ENCODE results near the gene PIP5K1A. TPM values are rescaled to one million over a fixed set of nuclear protein-coding genes. Genes with fewer than 3 reads are reported as not detected.

The PIP5K1A gene
- total RNA-seq, 1 donor, result 67.7 TPM

- peaks cover 87% of the 10 kb centered on the region for H3K36me3 ChIP-seq (ENCODE audit: insufficient read depth, low read length)
- peaks cover 14% of the 10 kb centered on the region for H3K79me2 ChIP-seq (ENCODE audit: insufficient read depth, low read length)
- no peak overlapping the region for H3K27ac ChIP-seq (ENCODE audit: low read depth, low read length)
- H3K27me3 ChIP-seq (ENCODE audit: insufficient read depth, low read length), result no peaks in the 10 kb centered on the region
- no peaks in the 10 kb centered on the region for H3K9me3 ChIP-seq (ENCODE audit: low read depth, low read length)
- no peak for DNase-seq (ENCODE audit: insufficient read length, low spot score, missing footprints)
- no peak overlapping the region for H2AFZ ChIP-seq (ENCODE audit: low read length)
- H4K20me1 ChIP-seq (ENCODE audit: insufficient read depth, low read length), result peaks cover 7% of the 10 kb centered on the region
- H3K4me2 ChIP-seq (ENCODE audit: insufficient read depth, low read length), result no peak overlapping the region
- peaks cover 15% of the 10 kb centered on the region for H3K4me1 ChIP-seq (ENCODE audit: insufficient read depth, low read length)
- TF ChIP-seq, protein P1, sequence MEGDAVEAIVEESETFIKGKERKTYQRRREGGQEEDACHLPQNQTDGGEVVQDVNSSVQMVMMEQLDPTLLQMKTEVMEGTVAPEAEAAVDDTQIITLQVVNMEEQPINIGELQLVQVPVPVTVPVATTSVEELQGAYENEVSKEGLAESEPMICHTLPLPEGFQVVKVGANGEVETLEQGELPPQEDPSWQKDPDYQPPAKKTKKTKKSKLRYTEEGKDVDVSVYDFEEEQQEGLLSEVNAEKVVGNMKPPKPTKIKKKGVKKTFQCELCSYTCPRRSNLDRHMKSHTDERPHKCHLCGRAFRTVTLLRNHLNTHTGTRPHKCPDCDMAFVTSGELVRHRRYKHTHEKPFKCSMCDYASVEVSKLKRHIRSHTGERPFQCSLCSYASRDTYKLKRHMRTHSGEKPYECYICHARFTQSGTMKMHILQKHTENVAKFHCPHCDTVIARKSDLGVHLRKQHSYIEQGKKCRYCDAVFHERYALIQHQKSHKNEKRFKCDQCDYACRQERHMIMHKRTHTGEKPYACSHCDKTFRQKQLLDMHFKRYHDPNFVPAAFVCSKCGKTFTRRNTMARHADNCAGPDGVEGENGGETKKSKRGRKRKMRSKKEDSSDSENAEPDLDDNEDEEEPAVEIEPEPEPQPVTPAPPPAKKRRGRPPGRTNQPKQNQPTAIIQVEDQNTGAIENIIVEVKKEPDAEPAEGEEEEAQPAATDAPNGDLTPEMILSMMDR (IDR thresholded peaks at IDR 0.05; ENCODE audit: extremely low read depth, low read depth, low read length), result no peak
- no peak overlapping the region for H3K4me3 ChIP-seq (ENCODE audit: insufficient read depth, low read length)
These were observed 44.1 kb downstream of the PIP5K1A start for GRCh38 chr1:151242442-151242841.

- TF ChIP-seq, protein P1 (IDR thresholded peaks at IDR 0.05; ENCODE audit: extremely low read depth, low read depth, low read length), result no peak
- no peak overlapping the region for H3K4me2 ChIP-seq (ENCODE audit: insufficient read depth, low read length)
- no peak overlapping the region for H3K4me3 ChIP-seq (ENCODE audit: insufficient read depth, low read length)
- no peak overlapping the region for H3K27ac ChIP-seq (ENCODE audit: low read depth, low read length)
- H3K9me3 ChIP-seq (ENCODE audit: low read depth, low read length), result no peaks in the 10 kb centered on the region
- no peak overlapping the region for H2AFZ ChIP-seq (ENCODE audit: low read length)
- peaks cover 1% of the 10 kb centered on the region for H3K4me1 ChIP-seq (ENCODE audit: insufficient read depth, low read length)
- H3K79me2 ChIP-seq (ENCODE audit: insufficient read depth, low read length), result peaks cover 14% of the 10 kb centered on the region
- H3K36me3 ChIP-seq (ENCODE audit: insufficient read depth, low read length), result peaks cover 92% of the 10 kb centered on the region
- H4K20me1 ChIP-seq (ENCODE audit: insufficient read depth, low read length), result peaks cover 2% of the 10 kb centered on the region
- no peaks in the 10 kb centered on the region for H3K27me3 ChIP-seq (ENCODE audit: insufficient read depth, low read length)
- no peak for DNase-seq (ENCODE audit: insufficient read length, low spot score, missing footprints)
These were observed 45.4 kb downstream of the PIP5K1A start for GRCh38 chr1:151243683-151244216.

GRCh38 chr1:151246786-151247185, 48.4 kb downstream of the PIP5K1A start:
- Histone ChIP-seq H3K9me3 (ENCODE audit: low read depth, low read length) (no peaks in the 10 kb centered on the region), H3K27me3 (ENCODE audit: insufficient read depth, low read length) (no peaks in the 10 kb centered on the region), H3K4me3 (ENCODE audit: insufficient read depth, low read length) (no peak overlapping the region), H2AFZ (ENCODE audit: low read length) (no peak overlapping the region), H4K20me1 (ENCODE audit: insufficient read depth, low read length) (peaks cover 2% of the 10 kb centered on the region), H3K79me2 (ENCODE audit: insufficient read depth, low read length) (peaks cover 8% of the 10 kb centered on the region), H3K4me2 (ENCODE audit: insufficient read depth, low read length) (no peak overlapping the region), H3K4me1 (ENCODE audit: insufficient read depth, low read length) (no peaks in the 10 kb centered on the region), H3K27ac (ENCODE audit: low read depth, low read length) (no peak overlapping the region), H3K36me3 (ENCODE audit: insufficient read depth, low read length) (peaks cover 85% of the 10 kb centered on the region)
- TF ChIP-seq, protein P1 (IDR thresholded peaks at IDR 0.05; ENCODE audit: extremely low read depth, low read depth, low read length), result no peak
- DNase-seq (ENCODE audit: insufficient read length, low spot score, missing footprints), result no peak

DNA sequence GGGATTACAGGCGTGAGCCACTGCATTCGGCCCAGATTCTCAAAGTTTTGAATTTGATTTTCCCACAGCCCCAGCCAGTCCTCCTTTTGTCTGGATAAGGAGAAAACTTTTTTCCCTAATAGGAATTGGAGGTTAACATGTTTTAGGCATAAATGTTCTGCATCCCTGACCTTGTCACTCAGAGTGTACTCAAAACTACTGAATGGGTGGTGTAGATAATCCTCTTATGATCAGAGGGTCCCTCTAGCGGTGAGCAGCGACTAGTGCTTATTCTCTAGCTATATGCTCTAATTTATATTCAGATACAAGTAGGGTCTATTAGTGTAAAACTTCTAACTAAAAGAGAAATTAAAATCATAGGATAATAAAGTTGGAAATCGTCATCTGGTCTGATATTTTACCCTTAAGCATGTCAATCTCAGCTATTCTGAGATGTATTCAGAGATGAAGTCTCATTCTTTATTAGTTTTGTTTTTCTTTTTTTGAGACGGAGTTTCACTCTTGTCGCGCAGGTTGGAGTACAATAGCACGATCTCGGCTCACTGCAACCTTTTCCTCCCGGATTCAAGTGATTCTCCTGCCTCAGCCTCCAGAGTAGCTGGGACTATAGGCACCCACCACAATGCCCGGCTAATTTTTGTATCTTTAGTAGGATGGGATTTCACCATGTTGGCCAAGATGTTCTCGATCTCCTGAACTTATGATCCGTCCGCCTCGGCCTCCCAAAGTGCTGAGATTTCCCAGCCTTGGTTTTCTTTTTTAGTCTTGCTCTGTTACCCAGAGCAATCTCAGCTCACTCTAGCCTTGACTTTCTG, 53.5 kb downstream of the PIP5K1A start:
- Histone ChIP-seq H3K36me3 (ENCODE audit: insufficient read depth, low read length) (peaks cover 34% of the 10 kb centered on the region), H3K4me1 (ENCODE audit: insufficient read depth, low read length) (peaks cover 9% of the 10 kb centered on the region), H3K9me3 (ENCODE audit: low read depth, low read length) (no peaks in the 10 kb centered on the region), H2AFZ (ENCODE audit: low read length) (no peak overlapping the region), H3K4me3 (ENCODE audit: insufficient read depth, low read length) (no peak overlapping the region), H3K27me3 (ENCODE audit: insufficient read depth, low read length) (no peaks in the 10 kb centered on the region), H4K20me1 (ENCODE audit: insufficient read depth, low read length) (peaks cover 11% of the 10 kb centered on the region), H3K79me2 (ENCODE audit: insufficient read depth, low read length) (peaks cover 21% of the 10 kb centered on the region), H3K4me2 (ENCODE audit: insufficient read depth, low read length) (no peak overlapping the region), H3K27ac (ENCODE audit: low read depth, low read length) (no peak overlapping the region)
- peak; percentile 92 for DNase-seq (ENCODE audit: insufficient read length, low spot score, missing footprints)
- TF ChIP-seq, protein P1 (IDR thresholded peaks at IDR 0.05; ENCODE audit: extremely low read depth, low read depth, low read length), result peak; percentile 88

All from osteoblast (primary cell).